ENCODE results near the gene MEIOSIN. TPM values are rescaled to one million over a fixed set of nuclear protein-coding genes. Genes with fewer than 3 reads are reported as not detected.

MEIOSIN gene
- total RNA-seq, 2 donors from 2014 or later: not detected

GRCh38 chr19:45770192-45771101 lies 37.2 kb downstream of the MEIOSIN start:
- Histone ChIP-seq H3K4me1 (ENCODE audit: control insufficient read depth in 1 of 2, low read depth in 2 of 2) (peaks cover 12 to 26% of the 10 kb centered on the region in 2 donors), H3K27me3 (replicated peaks; ENCODE audit: insufficient read depth) (no peaks in the 10 kb centered on the region), H3K4me3 (peak overlapping the region; percentile 98), H3K27ac (peak overlapping the region; percentile 83 to 98), H3K9me3 (no peaks in the 10 kb centered on the region), H3K36me3 (peaks cover 27% of the 10 kb centered on the region)
- DNase-seq (ENCODE audit: low spot score): peak; percentile 91
- peak; percentile 98 for TF ChIP-seq CTCF (IDR thresholded peaks at IDR 0.05)
- ATAC-seq (ENCODE audit: insufficient number of reproducible peaks, low FRiP score, low read depth): peak; percentile 46

- DNase-seq (ENCODE audit: low spot score) (no peak), ATAC-seq (ENCODE audit: insufficient number of reproducible peaks, low FRiP score, low read depth) (no peak)
- no peaks in the 10 kb centered on the region for H3K27me3 ChIP-seq (replicated peaks; ENCODE audit: insufficient read depth)
- H3K9me3 ChIP-seq: no peaks in the 10 kb centered on the region
- no peak for TF ChIP-seq CTCF (IDR thresholded peaks at IDR 0.05)
- H3K4me3 ChIP-seq: no peak overlapping the region
- H3K27ac ChIP-seq: peak overlapping the region; percentile 83 to 98
- H3K36me3 ChIP-seq: peaks cover 29% of the 10 kb centered on the region
- peaks cover 2 to 16% of the 10 kb centered on the region in 2 donors for H3K4me1 ChIP-seq (ENCODE audit: control insufficient read depth in 1 of 2, low read depth in 2 of 2)
Measured at GRCh38 chr19:45771311-45771933, 38.2 kb downstream of the MEIOSIN start.

- H3K27ac ChIP-seq: peak overlapping the region in 1 of 2 donors; percentile 83
- peaks cover 0 to 9% of the 10 kb centered on the region in 2 donors for H3K4me1 ChIP-seq (ENCODE audit: control insufficient read depth in 1 of 2, low read depth in 2 of 2)
- no peaks in the 10 kb centered on the region for H3K9me3 ChIP-seq
- H3K4me3 ChIP-seq: no peak overlapping the region
- TF ChIP-seq CTCF (IDR thresholded peaks at IDR 0.05): no peak
- ATAC-seq (ENCODE audit: insufficient number of reproducible peaks, low FRiP score, low read depth): no peak
- peaks cover 38% of the 10 kb centered on the region for H3K36me3 ChIP-seq
- H3K27me3 ChIP-seq (replicated peaks; ENCODE audit: insufficient read depth): no peaks in the 10 kb centered on the region
- DNase-seq (ENCODE audit: low spot score): no peak
Measured at GRCh38 chr19:45772130-45772840, 39.0 kb downstream of the MEIOSIN start.

GRCh38 chr19:45772912-45773311 lies 39.7 kb downstream of the MEIOSIN start:
- DNase-seq (ENCODE audit: low spot score): no peak
- no peak for TF ChIP-seq CTCF (IDR thresholded peaks at IDR 0.05)
- H3K27me3 ChIP-seq (replicated peaks; ENCODE audit: insufficient read depth): no peaks in the 10 kb centered on the region
- H3K4me1 ChIP-seq (ENCODE audit: control insufficient read depth in 1 of 2, low read depth in 2 of 2): peaks cover 0 to 9% of the 10 kb centered on the region in 2 donors
- no peak overlapping the region for H3K4me3 ChIP-seq
- no peaks in the 10 kb centered on the region for H3K9me3 ChIP-seq
- ATAC-seq (ENCODE audit: insufficient number of reproducible peaks, low FRiP score, low read depth): no peak
- H3K27ac ChIP-seq: peak overlapping the region in 1 of 2 donors; percentile 28
- H3K36me3 ChIP-seq: peaks cover 44% of the 10 kb centered on the region

GRCh38 chr19:45773384-45773783 lies 40.1 kb downstream of the MEIOSIN start:
- H3K4me1 ChIP-seq (ENCODE audit: control insufficient read depth in 1 of 2, low read depth in 2 of 2): peaks cover 0 to 9% of the 10 kb centered on the region in 2 donors
- H3K36me3 ChIP-seq: peaks cover 49% of the 10 kb centered on the region
- DNase-seq (ENCODE audit: low spot score) (no peak), ATAC-seq (ENCODE audit: insufficient number of reproducible peaks, low FRiP score, low read depth) (no peak)
- no peaks in the 10 kb centered on the region for H3K9me3 ChIP-seq
- H3K27ac ChIP-seq: no peak overlapping the region
- H3K4me3 ChIP-seq: no peak overlapping the region
- H3K27me3 ChIP-seq (replicated peaks; ENCODE audit: insufficient read depth): no peaks in the 10 kb centered on the region
- no peak for TF ChIP-seq CTCF (IDR thresholded peaks at IDR 0.05)
